Measurements from ENCODE around the gene HELZ.

DNA sequence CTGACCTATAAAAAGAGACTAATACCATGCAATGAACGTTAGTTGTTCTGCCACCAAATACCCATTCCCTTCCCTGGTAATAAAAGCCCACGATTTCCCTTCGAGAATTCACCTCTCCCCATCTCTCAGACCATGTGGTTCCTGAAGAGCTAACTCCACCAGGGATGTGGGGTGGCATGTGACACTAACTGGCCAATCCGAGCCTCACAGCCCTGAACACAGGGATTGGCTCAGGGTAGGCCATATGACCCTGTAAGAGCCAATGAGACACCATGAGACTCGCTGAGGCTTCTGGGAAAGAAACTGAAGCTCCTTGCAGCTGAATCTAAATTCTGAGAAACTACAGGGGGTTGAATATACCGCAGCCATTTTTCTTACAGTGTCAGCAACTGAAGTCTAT is 21.1 kb downstream of the HELZ start:
- TF ChIP-seq GATA2 (IDR thresholded peaks at IDR 0.05; ENCODE audit: low read depth, low read length) = no peak
- no peak for TF ChIP-seq GATA3 (IDR thresholded peaks at IDR 0.05; ENCODE audit: low read depth, low read length)

Measured in SH-SY5Y (cell line).